Stimulated activated CD8-positive, alpha-beta memory T cell treated with anti-CD3 and anti-CD28 coated beads, Interleukin-12 subunit alpha, Interleukin-12 subunit beta, amount 100 ng/mL, for 4 hours (primary cell): ENCODE results near the gene IL7R.
"Not testable (repeated sequence)": the region's sequence is repeated elsewhere in the genome, so short reads cannot be mapped to it uniquely, and the experiment has no call there.

ENCODE experiments used
- DNase-seq: peaks from one replicate; pipeline ENCODE4 v3.0.0-alpha.2; 2020; ENCODE audit warnings: low read depth

IL7R gene

GRCh38 chr5:35876454-35876853 is 19.8 kb downstream of the IL7R start:
- DNase-seq = no peak

GRCh38 chr5:35876922-35877321 is 20.2 kb downstream of the IL7R start:
- DNase-seq = no peak

GRCh38 chr5:35877655-35878054 is 21.0 kb downstream of the IL7R start:
- DNase-seq = no peak

- no peak for DNase-seq
These were observed 21.4 kb downstream of the IL7R start for GRCh38 chr5:35878079-35878478.

GRCh38 chr5:35879096-35879495 is 22.4 kb downstream of the IL7R start:
- no peak for DNase-seq

GRCh38 chr5:35879649-35880048 is 23.0 kb downstream of the IL7R start:
- DNase-seq = no peak

GRCh38 chr5:35880156-35880555 is 23.5 kb downstream of the IL7R start:
- no peak for DNase-seq

GRCh38 chr5:35881758-35882157 is 25.1 kb downstream of the IL7R start:
- no peak for DNase-seq

- DNase-seq = no peak
These were observed 27.6 kb downstream of the IL7R start for GRCh38 chr5:35884191-35884769.

- DNase-seq = no peak
These were observed 28.1 kb downstream of the IL7R start for GRCh38 chr5:35884773-35885172.

- no peak for DNase-seq
These were observed 29.7 kb downstream of the IL7R start for GRCh38 chr5:35886381-35886780.

- no peak for DNase-seq
These were observed 30.8 kb downstream of the IL7R start for GRCh38 chr5:35887321-35888100.

GRCh38 chr5:35890021-35891020 is 33.6 kb downstream of the IL7R start:
- no peak for DNase-seq

GRCh38 chr5:35892799-35893198 is 36.1 kb downstream of the IL7R start:
- DNase-seq = not testable (repeated sequence)

- DNase-seq = no peak
These were observed 37.4 kb downstream of the IL7R start for GRCh38 chr5:35894131-35894530.

- DNase-seq = no peak
These were observed 42.4 kb downstream of the IL7R start for GRCh38 chr5:35898952-35899660.

GRCh38 chr5:35899800-35900199 is 43.1 kb downstream of the IL7R start:
- no peak for DNase-seq

GRCh38 chr5:35900972-35901695 is 44.4 kb downstream of the IL7R start:
- no peak for DNase-seq

GRCh38 chr5:35902046-35902672 is 45.5 kb downstream of the IL7R start:
- no peak for DNase-seq

GRCh38 chr5:35903631-35904203 is 47.0 kb downstream of the IL7R start:
- DNase-seq = no peak
